Cardiac fibroblast (primary cell): ENCODE results near the gene FANCB.

ENCODE experiments used
- DNase-seq, 2 donors: peaks; one replicate each; pipeline versions ENCODE4 v3.0.0 to v3.0.0-alpha.2; 2010; ENCODE audit warnings: low read depth in 2 of 2
- H3K4me3 ChIP-seq, 2 donors: replicated peaks in 1 of 2; 1 replicate in 1 of 2; 2 replicates in 1 of 2; pipeline ENCODE4 v1.5.1; 2011; ENCODE audit warnings: low read depth in 2 of 2, low read length in 2 of 2, mild to moderate bottlenecking in 2 of 2, moderate library complexity in 1 of 2
- TF ChIP-seq, protein P1 (sequence below): IDR thresholded peaks from one replicate; pipeline ENCODE4 v1.5.1; 2011; ENCODE audit warnings: low read depth, mild to moderate bottlenecking, low read length, inconsistent platforms

FANCB gene

DNA sequence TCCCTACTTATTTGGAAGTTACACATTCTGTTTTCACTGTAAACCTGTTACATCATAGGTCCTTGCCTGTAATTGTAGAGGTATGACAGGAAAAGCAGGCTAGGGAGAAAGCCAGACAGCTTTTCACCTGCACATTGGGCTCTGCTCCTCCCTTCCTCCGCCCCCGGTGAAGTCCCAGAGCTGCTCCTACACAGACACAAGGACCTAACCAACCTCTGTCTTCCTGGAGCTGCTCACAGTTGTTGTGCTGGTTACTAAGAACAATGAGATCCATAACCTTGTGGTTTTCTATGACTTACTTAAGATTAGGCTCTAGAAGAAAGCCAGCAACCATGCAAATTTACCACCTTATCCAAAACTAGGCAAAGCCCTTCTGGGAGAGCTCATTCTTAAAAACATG is 40.4 kb upstream of the FANCB start:
- no peak overlapping the region for H3K4me3 ChIP-seq
- peak; percentile 15 to 33 for DNase-seq
- TF ChIP-seq, protein P1, sequence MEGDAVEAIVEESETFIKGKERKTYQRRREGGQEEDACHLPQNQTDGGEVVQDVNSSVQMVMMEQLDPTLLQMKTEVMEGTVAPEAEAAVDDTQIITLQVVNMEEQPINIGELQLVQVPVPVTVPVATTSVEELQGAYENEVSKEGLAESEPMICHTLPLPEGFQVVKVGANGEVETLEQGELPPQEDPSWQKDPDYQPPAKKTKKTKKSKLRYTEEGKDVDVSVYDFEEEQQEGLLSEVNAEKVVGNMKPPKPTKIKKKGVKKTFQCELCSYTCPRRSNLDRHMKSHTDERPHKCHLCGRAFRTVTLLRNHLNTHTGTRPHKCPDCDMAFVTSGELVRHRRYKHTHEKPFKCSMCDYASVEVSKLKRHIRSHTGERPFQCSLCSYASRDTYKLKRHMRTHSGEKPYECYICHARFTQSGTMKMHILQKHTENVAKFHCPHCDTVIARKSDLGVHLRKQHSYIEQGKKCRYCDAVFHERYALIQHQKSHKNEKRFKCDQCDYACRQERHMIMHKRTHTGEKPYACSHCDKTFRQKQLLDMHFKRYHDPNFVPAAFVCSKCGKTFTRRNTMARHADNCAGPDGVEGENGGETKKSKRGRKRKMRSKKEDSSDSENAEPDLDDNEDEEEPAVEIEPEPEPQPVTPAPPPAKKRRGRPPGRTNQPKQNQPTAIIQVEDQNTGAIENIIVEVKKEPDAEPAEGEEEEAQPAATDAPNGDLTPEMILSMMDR: no peak

DNA sequence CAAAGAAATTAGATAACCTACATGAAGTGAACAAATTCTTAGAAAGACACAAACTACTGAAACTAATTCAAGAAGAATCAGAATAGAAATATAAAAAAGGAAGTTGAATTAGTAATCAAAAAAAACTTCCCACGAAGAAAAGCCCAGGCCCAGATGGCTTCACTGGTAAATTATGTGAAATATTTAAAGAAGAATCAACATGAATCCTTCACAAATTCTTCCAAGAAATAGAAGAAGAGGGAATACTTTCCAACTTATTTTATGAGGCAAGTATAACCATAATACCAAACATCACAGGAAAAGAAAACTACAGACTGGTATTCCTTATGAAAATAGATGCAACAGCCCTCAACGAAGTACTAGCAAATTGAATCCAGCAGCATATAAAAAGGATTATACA is 31.0 kb upstream of the FANCB start:
- no peak overlapping the region for H3K4me3 ChIP-seq
- TF ChIP-seq, protein P1: no peak
- DNase-seq: no peak

DNA sequence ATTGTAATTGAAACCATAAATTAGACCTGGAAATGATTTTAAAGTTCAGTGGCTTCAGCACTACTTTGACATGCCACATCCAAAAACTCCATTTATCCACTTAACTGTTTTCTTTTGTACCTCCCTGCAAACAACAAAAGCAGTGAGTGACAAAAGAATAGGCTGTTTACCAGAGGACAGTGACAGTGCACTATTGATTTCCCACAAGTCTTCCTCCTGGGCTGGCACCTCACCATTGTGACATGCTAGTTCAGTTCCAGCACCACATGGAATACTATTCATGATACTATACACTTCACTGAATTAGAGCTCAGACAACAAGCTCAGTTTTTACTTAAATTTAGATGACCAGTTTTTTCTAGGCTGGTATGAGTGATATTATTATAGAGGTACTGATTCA is 29.7 kb upstream of the FANCB start:
- TF ChIP-seq, protein P1: no peak
- H3K4me3 ChIP-seq: no peak overlapping the region
- no peak for DNase-seq

DNA sequence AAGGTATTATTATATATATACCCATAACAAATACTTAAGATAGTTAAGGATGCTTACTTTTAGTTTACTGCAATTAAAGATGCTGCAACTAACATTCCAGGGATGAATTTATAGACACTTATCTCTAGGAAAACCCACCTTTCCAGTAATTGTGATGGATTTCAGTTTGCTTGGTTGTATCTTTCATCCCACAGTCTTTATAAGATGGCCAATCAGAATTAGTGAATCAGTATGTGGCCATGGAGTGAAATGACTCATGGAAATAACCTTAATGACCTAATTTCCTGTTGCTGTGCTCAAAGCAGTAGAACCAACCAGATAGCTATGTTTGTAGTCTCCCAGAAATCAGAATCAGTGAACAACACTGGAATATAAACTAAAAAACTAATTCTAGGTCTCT is 26.7 kb upstream of the FANCB start:
- no peak overlapping the region for H3K4me3 ChIP-seq
- DNase-seq: peak; percentile 45 to 73
- TF ChIP-seq, protein P1: no peak

DNA sequence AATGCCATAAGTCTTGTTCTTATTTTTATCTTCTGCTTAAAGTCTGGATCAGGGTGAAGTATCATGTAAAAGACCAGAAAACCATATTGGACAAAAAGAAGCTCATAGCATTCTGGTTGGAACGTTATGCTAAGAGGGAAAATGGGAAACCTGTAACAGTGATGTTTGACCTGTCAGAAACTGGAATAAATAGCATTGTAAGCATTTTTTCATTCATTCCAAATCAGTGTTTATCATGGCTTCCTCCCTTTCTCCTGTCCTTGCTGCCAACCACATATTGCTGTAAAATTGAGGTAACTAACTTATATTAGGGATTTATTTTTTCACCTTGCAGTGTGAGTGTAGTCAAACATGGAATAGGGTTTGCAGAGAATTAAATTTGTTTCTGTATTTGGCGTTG is 24.2 kb upstream of the FANCB start:
- DNase-seq: no peak
- TF ChIP-seq, protein P1: no peak

DNA sequence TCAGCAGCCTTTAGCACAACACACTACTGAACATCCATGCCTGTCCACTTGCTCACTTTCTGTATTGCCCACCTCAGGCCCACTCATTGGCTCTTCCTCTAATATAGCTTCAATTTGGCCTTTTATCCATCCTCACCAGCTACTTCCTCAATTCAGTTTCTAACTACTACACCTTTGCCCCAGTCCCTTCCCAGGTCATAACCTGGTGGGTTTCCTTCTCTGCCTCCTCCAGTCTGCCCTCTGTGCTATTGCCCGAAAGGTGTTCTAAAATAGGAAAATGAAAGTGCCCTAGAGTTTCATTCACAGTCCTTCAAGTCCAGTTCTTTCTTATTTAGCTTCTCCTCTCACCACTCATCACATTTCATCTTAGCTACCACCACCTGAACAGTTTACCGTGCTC is 23.4 kb upstream of the FANCB start:
- H3K4me3 ChIP-seq: no peak overlapping the region
- TF ChIP-seq, protein P1: no peak
- no peak for DNase-seq

More for the DNA sequence above, 24.2 kb upstream of the FANCB start:
- H3K4me3 ChIP-seq: no peak overlapping the region

DNA sequence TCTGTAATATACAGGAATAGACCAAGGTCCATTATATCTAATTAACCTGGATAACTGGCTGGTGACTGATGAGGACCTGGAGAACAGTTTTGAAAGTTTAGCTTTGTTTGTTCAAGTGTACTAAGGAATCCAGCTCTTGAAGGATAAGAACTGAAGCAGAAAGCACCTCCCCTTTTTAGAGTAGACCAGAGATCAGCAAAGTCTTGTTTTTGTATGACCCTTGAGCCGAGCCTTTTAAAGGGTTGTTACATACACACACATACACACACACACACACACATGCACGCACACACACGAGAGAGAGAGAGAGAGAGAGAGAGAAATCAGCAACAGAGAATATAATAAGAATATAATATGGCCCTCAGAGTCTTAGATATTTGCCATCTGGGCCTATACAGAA is 13.4 kb upstream of the FANCB start:
- TF ChIP-seq, protein P1: no peak
- no peak overlapping the region for H3K4me3 ChIP-seq
- DNase-seq: no peak
